ENCODE results near the gene MBNL2. TPM values are rescaled to one million over a fixed set of nuclear protein-coding genes. Genes with fewer than 3 reads are reported as not detected.

The MBNL2 gene
- total and polyA plus RNA-seq, 2 experiments from 2014 or later, result 0.55 to 3.2 TPM

DNA sequence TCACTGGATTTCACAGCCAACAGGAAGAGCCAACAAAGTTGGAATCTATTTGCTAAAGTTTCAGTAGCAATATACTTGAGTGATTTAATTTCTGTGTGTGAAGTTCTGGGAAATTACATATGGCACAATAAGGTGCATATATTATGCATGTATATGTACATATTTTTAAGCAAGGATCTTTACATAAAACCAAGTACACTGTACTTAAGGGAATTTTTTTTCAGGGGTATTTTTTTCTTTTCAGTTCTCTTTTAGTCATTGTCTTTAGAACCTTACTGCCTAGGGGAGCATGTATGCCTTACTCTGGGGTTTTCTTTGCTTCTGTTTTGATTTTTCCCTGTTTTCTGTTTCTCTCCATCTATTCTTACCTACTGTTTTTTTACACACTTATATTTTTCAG lies 219.2 kb downstream of the MBNL2 start:
- Histone ChIP-seq H3F3A (replicated peaks; ENCODE audit: low read depth) (no peaks in the 10 kb centered on the region), H3K36me3 (ENCODE audit: insufficient read depth) (peaks cover 4% of the 10 kb centered on the region; the same call in 1 of the 2 replicates), H3K27me3 (ENCODE audit: insufficient read depth) (no peaks in the 10 kb centered on the region), H3K27ac (ENCODE audit: low read depth) (no peak overlapping the region), H3K9me2 (ENCODE audit: insufficient read depth) (no peaks in the 10 kb centered on the region), H3K4me1 (ENCODE audit: insufficient read depth) (no peaks in the 10 kb centered on the region), H4K20me1 (replicated peaks; ENCODE audit: insufficient read depth) (no peaks in the 10 kb centered on the region; the same call in 1 of the 2 replicates), H3K4me2 (no peak overlapping the region), H3K79me2 (replicated peaks; ENCODE audit: insufficient read depth) (peaks cover 68% of the 10 kb centered on the region), H2AFZ (no peak overlapping the region), H3K4me3 (no peak overlapping the region)
- Mint-ChIP-seq H3K4me3 (no peak overlapping the region), H3K4me1 (peaks cover 1% of the 10 kb centered on the region; the same call in 2 of the 3 replicates), H3K9me3 (no peaks in the 10 kb centered on the region), H3K27me3 (ENCODE audit: insufficient read depth, low read depth, poor library complexity) (no peaks in the 10 kb centered on the region), H3K36me3 (ENCODE audit: low read depth) (no peaks in the 10 kb centered on the region), H3K27ac (0 out of 2 replicates have a peak overlapping the region, but pooled peaks have one; percentile 30)
- ATAC-seq (no peak), DNase-seq (ENCODE audit: low spot score) (no peak)
- TF ChIP-seq NANOG (IDR thresholded peaks at IDR 0.05; ENCODE audit: borderline replicate concordance) (no peak), ZNF331 (CRISPR knock-in tag; IDR thresholded peaks at IDR 0.05; ENCODE audit: low read depth) (no peak), ZNF114 (CRISPR knock-in tag; IDR thresholded peaks at IDR 0.05) (no peak), EZH2phosphoT487 (IDR thresholded peaks at IDR 0.05; ENCODE audit: unreplicated experiment) (no peak), POLR2AphosphoS5 (IDR thresholded peaks at IDR 0.05; ENCODE audit: low read depth) (no peak), CREB1 (CRISPR knock-in tag; IDR thresholded peaks at IDR 0.05; ENCODE audit: low read depth) (no peak), STAT1 (IDR thresholded peaks at IDR 0.05; ENCODE audit: unreplicated experiment) (no peak), EZH2 (IDR thresholded peaks at IDR 0.05; ENCODE audit: low read depth, unreplicated experiment) (no peak), JUNB (IDR thresholded peaks at IDR 0.05; ENCODE audit: unreplicated experiment) (no peak)
- TF ChIP-seq, protein P1, sequence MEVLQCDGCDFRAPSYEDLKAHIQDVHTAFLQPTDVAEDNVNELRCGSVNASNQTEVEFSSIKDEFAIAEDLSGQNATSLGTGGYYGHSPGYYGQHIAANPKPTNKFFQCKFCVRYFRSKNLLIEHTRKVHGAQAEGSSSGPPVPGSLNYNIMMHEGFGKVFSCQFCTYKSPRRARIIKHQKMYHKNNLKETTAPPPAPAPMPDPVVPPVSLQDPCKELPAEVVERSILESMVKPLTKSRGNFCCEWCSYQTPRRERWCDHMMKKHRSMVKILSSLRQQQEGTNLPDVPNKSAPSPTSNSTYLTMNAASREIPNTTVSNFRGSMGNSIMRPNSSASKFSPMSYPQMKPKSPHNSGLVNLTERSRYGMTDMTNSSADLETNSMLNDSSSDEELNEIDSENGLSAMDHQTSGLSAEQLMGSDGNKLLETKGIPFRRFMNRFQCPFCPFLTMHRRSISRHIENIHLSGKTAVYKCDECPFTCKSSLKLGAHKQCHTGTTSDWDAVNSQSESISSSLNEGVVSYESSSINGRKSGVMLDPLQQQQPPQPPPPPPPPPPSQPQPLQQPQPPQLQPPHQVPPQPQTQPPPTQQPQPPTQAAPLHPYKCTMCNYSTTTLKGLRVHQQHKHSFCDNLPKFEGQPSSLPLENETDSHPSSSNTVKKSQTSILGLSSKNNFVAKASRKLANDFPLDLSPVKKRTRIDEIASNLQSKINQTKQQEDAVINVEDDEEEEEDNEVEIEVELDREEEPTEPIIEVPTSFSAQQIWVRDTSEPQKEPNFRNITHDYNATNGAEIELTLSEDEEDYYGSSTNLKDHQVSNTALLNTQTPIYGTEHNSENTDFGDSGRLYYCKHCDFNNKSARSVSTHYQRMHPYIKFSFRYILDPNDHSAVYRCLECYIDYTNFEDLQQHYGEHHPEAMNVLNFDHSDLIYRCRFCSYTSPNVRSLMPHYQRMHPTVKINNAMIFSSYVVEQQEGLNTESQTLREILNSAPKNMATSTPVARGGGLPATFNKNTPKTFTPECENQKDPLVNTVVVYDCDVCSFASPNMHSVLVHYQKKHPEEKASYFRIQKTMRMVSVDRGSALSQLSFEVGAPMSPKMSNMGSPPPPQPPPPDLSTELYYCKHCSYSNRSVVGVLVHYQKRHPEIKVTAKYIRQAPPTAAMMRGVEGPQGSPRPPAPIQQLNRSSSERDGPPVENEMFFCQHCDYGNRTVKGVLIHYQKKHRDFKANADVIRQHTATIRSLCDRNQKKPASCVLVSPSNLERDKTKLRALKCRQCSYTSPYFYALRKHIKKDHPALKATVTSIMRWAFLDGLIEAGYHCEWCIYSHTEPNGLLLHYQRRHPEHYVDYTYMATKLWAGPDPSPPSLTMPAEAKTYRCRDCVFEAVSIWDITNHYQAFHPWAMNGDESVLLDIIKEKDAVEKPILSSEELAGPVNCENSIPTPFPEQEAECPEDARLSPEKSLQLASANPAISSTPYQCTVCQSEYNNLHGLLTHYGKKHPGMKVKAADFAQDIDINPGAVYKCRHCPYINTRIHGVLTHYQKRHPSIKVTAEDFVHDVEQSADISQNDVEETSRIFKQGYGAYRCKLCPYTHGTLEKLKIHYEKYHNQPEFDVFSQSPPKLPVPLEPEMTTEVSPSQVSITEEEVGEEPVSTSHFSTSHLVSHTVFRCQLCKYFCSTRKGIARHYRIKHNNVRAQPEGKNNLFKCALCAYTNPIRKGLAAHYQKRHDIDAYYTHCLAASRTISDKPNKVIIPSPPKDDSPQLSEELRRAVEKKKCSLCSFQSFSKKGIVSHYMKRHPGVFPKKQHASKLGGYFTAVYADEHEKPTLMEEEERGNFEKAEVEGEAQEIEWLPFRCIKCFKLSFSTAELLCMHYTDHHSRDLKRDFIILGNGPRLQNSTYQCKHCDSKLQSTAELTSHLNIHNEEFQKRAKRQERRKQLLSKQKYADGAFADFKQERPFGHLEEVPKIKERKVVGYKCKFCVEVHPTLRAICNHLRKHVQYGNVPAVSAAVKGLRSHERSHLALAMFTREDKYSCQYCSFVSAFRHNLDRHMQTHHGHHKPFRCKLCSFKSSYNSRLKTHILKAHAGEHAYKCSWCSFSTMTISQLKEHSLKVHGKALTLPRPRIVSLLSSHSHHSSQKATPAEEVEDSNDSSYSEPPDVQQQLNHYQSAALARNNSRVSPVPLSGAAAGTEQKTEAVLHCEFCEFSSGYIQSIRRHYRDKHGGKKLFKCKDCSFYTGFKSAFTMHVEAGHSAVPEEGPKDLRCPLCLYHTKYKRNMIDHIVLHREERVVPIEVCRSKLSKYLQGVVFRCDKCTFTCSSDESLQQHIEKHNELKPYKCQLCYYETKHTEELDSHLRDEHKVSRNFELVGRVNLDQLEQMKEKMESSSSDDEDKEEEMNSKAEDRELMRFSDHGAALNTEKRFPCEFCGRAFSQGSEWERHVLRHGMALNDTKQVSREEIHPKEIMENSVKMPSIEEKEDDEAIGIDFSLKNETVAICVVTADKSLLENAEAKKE (CRISPR knock-in tag; IDR thresholded peaks at IDR 0.05), result no peak
- TF ChIP-seq, protein P2, sequence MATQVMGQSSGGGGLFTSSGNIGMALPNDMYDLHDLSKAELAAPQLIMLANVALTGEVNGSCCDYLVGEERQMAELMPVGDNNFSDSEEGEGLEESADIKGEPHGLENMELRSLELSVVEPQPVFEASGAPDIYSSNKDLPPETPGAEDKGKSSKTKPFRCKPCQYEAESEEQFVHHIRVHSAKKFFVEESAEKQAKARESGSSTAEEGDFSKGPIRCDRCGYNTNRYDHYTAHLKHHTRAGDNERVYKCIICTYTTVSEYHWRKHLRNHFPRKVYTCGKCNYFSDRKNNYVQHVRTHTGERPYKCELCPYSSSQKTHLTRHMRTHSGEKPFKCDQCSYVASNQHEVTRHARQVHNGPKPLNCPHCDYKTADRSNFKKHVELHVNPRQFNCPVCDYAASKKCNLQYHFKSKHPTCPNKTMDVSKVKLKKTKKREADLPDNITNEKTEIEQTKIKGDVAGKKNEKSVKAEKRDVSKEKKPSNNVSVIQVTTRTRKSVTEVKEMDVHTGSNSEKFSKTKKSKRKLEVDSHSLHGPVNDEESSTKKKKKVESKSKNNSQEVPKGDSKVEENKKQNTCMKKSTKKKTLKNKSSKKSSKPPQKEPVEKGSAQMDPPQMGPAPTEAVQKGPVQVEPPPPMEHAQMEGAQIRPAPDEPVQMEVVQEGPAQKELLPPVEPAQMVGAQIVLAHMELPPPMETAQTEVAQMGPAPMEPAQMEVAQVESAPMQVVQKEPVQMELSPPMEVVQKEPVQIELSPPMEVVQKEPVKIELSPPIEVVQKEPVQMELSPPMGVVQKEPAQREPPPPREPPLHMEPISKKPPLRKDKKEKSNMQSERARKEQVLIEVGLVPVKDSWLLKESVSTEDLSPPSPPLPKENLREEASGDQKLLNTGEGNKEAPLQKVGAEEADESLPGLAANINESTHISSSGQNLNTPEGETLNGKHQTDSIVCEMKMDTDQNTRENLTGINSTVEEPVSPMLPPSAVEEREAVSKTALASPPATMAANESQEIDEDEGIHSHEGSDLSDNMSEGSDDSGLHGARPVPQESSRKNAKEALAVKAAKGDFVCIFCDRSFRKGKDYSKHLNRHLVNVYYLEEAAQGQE (IDR thresholded peaks at IDR 0.05; ENCODE audit: unreplicated experiment), result no peak
- TF ChIP-seq, protein P3, sequence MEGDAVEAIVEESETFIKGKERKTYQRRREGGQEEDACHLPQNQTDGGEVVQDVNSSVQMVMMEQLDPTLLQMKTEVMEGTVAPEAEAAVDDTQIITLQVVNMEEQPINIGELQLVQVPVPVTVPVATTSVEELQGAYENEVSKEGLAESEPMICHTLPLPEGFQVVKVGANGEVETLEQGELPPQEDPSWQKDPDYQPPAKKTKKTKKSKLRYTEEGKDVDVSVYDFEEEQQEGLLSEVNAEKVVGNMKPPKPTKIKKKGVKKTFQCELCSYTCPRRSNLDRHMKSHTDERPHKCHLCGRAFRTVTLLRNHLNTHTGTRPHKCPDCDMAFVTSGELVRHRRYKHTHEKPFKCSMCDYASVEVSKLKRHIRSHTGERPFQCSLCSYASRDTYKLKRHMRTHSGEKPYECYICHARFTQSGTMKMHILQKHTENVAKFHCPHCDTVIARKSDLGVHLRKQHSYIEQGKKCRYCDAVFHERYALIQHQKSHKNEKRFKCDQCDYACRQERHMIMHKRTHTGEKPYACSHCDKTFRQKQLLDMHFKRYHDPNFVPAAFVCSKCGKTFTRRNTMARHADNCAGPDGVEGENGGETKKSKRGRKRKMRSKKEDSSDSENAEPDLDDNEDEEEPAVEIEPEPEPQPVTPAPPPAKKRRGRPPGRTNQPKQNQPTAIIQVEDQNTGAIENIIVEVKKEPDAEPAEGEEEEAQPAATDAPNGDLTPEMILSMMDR (conservative IDR thresholded peaks at IDR 0.05; ENCODE audit: low read depth in 2 of 2), result no peak
- TF ChIP-seq, protein P4, sequence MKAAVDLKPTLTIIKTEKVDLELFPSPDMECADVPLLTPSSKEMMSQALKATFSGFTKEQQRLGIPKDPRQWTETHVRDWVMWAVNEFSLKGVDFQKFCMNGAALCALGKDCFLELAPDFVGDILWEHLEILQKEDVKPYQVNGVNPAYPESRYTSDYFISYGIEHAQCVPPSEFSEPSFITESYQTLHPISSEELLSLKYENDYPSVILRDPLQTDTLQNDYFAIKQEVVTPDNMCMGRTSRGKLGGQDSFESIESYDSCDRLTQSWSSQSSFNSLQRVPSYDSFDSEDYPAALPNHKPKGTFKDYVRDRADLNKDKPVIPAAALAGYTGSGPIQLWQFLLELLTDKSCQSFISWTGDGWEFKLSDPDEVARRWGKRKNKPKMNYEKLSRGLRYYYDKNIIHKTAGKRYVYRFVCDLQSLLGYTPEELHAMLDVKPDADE (IDR thresholded peaks at IDR 0.05), result no peak
